ENCODE measurements around the gene PTPRM. TPM values are rescaled to one million over a fixed set of nuclear protein-coding genes. Genes with fewer than 3 reads are reported as not detected.

Gene PTPRM
- total and polyA plus RNA-seq, 2 experiments from 2014 or later = 1.6 to 5.3 TPM

DNA sequence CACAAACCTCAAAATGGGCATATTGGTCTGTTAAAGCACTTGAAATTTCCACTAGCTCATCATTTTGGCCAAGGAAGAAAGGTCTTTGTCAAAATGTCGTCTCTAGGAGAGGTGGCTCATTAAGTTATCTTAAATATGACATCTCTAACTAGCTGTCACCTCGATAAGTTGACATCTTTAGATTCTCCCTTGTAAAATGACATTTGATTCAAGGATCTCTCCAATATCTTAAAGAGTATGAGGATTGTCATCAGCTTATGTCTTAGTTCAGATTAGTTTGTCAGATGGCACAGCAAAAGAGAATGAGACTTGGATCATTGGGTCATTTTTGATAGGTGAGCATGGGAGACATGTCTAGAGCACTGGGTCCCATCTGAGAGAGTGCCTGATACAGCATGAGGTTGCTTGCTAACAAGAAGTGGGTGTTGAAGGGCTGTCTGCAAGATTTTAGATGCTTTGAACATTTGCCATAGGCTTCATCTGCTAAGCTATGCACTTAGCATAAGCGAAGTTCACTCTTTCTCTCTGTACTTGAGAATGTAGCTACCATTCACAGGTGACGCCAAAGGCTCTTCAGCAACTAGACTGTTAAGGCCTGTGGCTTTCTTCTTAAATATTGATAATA lies 12.9 kb downstream of the PTPRM start:
- no peak overlapping the region for H2AFZ ChIP-seq
- no peaks in the 10 kb centered on the region for H3K27me3 Mint-ChIP-seq (ENCODE audit: insufficient read depth, low read depth, poor library complexity)
- H3F3A ChIP-seq (replicated peaks; ENCODE audit: low read depth) = no peaks in the 10 kb centered on the region
- H3K9me3 Mint-ChIP-seq = peaks cover 2% of the 10 kb centered on the region; the same call in 2 of the 3 replicates
- H3K4me1 ChIP-seq (ENCODE audit: insufficient read depth) = peaks cover 22% of the 10 kb centered on the region
- ATAC-seq (no peak), DNase-seq (ENCODE audit: low spot score) (no peak)
- no peak overlapping the region for H3K4me3 ChIP-seq
- peaks cover 22% of the 10 kb centered on the region for H3K4me1 Mint-ChIP-seq
- no peaks in the 10 kb centered on the region for H3K9me2 ChIP-seq (ENCODE audit: insufficient read depth)
- H4K20me1 ChIP-seq (replicated peaks; ENCODE audit: insufficient read depth) = no peaks in the 10 kb centered on the region
- H3K36me3 ChIP-seq (ENCODE audit: insufficient read depth) = no peaks in the 10 kb centered on the region
- H3K27ac ChIP-seq (ENCODE audit: low read depth) = no peak overlapping the region
- TF ChIP-seq, protein P1, sequence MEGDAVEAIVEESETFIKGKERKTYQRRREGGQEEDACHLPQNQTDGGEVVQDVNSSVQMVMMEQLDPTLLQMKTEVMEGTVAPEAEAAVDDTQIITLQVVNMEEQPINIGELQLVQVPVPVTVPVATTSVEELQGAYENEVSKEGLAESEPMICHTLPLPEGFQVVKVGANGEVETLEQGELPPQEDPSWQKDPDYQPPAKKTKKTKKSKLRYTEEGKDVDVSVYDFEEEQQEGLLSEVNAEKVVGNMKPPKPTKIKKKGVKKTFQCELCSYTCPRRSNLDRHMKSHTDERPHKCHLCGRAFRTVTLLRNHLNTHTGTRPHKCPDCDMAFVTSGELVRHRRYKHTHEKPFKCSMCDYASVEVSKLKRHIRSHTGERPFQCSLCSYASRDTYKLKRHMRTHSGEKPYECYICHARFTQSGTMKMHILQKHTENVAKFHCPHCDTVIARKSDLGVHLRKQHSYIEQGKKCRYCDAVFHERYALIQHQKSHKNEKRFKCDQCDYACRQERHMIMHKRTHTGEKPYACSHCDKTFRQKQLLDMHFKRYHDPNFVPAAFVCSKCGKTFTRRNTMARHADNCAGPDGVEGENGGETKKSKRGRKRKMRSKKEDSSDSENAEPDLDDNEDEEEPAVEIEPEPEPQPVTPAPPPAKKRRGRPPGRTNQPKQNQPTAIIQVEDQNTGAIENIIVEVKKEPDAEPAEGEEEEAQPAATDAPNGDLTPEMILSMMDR (conservative IDR thresholded peaks at IDR 0.05; ENCODE audit: low read depth in 2 of 2) = no peak
- TF ChIP-seq NANOG (IDR thresholded peaks at IDR 0.05; ENCODE audit: borderline replicate concordance) = no peak
- TF ChIP-seq, protein P2, sequence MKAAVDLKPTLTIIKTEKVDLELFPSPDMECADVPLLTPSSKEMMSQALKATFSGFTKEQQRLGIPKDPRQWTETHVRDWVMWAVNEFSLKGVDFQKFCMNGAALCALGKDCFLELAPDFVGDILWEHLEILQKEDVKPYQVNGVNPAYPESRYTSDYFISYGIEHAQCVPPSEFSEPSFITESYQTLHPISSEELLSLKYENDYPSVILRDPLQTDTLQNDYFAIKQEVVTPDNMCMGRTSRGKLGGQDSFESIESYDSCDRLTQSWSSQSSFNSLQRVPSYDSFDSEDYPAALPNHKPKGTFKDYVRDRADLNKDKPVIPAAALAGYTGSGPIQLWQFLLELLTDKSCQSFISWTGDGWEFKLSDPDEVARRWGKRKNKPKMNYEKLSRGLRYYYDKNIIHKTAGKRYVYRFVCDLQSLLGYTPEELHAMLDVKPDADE (IDR thresholded peaks at IDR 0.05) = no peak
- no peak for TF ChIP-seq JUNB (IDR thresholded peaks at IDR 0.05; ENCODE audit: unreplicated experiment)
- TF ChIP-seq, protein P3, sequence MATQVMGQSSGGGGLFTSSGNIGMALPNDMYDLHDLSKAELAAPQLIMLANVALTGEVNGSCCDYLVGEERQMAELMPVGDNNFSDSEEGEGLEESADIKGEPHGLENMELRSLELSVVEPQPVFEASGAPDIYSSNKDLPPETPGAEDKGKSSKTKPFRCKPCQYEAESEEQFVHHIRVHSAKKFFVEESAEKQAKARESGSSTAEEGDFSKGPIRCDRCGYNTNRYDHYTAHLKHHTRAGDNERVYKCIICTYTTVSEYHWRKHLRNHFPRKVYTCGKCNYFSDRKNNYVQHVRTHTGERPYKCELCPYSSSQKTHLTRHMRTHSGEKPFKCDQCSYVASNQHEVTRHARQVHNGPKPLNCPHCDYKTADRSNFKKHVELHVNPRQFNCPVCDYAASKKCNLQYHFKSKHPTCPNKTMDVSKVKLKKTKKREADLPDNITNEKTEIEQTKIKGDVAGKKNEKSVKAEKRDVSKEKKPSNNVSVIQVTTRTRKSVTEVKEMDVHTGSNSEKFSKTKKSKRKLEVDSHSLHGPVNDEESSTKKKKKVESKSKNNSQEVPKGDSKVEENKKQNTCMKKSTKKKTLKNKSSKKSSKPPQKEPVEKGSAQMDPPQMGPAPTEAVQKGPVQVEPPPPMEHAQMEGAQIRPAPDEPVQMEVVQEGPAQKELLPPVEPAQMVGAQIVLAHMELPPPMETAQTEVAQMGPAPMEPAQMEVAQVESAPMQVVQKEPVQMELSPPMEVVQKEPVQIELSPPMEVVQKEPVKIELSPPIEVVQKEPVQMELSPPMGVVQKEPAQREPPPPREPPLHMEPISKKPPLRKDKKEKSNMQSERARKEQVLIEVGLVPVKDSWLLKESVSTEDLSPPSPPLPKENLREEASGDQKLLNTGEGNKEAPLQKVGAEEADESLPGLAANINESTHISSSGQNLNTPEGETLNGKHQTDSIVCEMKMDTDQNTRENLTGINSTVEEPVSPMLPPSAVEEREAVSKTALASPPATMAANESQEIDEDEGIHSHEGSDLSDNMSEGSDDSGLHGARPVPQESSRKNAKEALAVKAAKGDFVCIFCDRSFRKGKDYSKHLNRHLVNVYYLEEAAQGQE (IDR thresholded peaks at IDR 0.05; ENCODE audit: unreplicated experiment) = no peak
- no peak for TF ChIP-seq ZNF331 (CRISPR knock-in tag; IDR thresholded peaks at IDR 0.05; ENCODE audit: low read depth)
- no peak for TF ChIP-seq EZH2 (IDR thresholded peaks at IDR 0.05; ENCODE audit: low read depth, unreplicated experiment)
- TF ChIP-seq POLR2AphosphoS5 (IDR thresholded peaks at IDR 0.05; ENCODE audit: low read depth) = no peak
- no peak for TF ChIP-seq ZNF114 (CRISPR knock-in tag; IDR thresholded peaks at IDR 0.05)
- no peak for TF ChIP-seq STAT1 (IDR thresholded peaks at IDR 0.05; ENCODE audit: unreplicated experiment)
- no peak for TF ChIP-seq EZH2phosphoT487 (IDR thresholded peaks at IDR 0.05; ENCODE audit: unreplicated experiment)
- TF ChIP-seq, protein P4, sequence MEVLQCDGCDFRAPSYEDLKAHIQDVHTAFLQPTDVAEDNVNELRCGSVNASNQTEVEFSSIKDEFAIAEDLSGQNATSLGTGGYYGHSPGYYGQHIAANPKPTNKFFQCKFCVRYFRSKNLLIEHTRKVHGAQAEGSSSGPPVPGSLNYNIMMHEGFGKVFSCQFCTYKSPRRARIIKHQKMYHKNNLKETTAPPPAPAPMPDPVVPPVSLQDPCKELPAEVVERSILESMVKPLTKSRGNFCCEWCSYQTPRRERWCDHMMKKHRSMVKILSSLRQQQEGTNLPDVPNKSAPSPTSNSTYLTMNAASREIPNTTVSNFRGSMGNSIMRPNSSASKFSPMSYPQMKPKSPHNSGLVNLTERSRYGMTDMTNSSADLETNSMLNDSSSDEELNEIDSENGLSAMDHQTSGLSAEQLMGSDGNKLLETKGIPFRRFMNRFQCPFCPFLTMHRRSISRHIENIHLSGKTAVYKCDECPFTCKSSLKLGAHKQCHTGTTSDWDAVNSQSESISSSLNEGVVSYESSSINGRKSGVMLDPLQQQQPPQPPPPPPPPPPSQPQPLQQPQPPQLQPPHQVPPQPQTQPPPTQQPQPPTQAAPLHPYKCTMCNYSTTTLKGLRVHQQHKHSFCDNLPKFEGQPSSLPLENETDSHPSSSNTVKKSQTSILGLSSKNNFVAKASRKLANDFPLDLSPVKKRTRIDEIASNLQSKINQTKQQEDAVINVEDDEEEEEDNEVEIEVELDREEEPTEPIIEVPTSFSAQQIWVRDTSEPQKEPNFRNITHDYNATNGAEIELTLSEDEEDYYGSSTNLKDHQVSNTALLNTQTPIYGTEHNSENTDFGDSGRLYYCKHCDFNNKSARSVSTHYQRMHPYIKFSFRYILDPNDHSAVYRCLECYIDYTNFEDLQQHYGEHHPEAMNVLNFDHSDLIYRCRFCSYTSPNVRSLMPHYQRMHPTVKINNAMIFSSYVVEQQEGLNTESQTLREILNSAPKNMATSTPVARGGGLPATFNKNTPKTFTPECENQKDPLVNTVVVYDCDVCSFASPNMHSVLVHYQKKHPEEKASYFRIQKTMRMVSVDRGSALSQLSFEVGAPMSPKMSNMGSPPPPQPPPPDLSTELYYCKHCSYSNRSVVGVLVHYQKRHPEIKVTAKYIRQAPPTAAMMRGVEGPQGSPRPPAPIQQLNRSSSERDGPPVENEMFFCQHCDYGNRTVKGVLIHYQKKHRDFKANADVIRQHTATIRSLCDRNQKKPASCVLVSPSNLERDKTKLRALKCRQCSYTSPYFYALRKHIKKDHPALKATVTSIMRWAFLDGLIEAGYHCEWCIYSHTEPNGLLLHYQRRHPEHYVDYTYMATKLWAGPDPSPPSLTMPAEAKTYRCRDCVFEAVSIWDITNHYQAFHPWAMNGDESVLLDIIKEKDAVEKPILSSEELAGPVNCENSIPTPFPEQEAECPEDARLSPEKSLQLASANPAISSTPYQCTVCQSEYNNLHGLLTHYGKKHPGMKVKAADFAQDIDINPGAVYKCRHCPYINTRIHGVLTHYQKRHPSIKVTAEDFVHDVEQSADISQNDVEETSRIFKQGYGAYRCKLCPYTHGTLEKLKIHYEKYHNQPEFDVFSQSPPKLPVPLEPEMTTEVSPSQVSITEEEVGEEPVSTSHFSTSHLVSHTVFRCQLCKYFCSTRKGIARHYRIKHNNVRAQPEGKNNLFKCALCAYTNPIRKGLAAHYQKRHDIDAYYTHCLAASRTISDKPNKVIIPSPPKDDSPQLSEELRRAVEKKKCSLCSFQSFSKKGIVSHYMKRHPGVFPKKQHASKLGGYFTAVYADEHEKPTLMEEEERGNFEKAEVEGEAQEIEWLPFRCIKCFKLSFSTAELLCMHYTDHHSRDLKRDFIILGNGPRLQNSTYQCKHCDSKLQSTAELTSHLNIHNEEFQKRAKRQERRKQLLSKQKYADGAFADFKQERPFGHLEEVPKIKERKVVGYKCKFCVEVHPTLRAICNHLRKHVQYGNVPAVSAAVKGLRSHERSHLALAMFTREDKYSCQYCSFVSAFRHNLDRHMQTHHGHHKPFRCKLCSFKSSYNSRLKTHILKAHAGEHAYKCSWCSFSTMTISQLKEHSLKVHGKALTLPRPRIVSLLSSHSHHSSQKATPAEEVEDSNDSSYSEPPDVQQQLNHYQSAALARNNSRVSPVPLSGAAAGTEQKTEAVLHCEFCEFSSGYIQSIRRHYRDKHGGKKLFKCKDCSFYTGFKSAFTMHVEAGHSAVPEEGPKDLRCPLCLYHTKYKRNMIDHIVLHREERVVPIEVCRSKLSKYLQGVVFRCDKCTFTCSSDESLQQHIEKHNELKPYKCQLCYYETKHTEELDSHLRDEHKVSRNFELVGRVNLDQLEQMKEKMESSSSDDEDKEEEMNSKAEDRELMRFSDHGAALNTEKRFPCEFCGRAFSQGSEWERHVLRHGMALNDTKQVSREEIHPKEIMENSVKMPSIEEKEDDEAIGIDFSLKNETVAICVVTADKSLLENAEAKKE (CRISPR knock-in tag; IDR thresholded peaks at IDR 0.05) = no peak
- H3K36me3 Mint-ChIP-seq (ENCODE audit: low read depth) = no peaks in the 10 kb centered on the region
- H3K27ac Mint-ChIP-seq = no peak overlapping the region
- no peak overlapping the region for H3K4me3 Mint-ChIP-seq
- no peak overlapping the region for H3K4me2 ChIP-seq
- H3K27me3 ChIP-seq (ENCODE audit: insufficient read depth) = no peaks in the 10 kb centered on the region
- H3K79me2 ChIP-seq (replicated peaks; ENCODE audit: insufficient read depth) = no peaks in the 10 kb centered on the region
